Effector CD4-positive, alpha-beta T cell (primary cell): ENCODE data around the gene CACNA1B.
"Not testable (repeated sequence)": the region's sequence is repeated elsewhere in the genome, so short reads cannot be mapped to it uniquely, and the experiment has no call there.

Experiments used
- DNase-seq: peaks from one replicate; pipeline ENCODE4 v3.0.0-alpha.2; 2020

Gene CACNA1B

GRCh38 chr9:138119202-138120027 lies 241.8 kb downstream of the CACNA1B start:
- no peak for DNase-seq

GRCh38 chr9:138120072-138120471 lies 242.5 kb downstream of the CACNA1B start:
- no peak for DNase-seq

- DNase-seq: no peak
Observed at GRCh38 chr9:138120511-138121437, 243.2 kb downstream of the CACNA1B start.

GRCh38 chr9:138121438-138122050 lies 244.0 kb downstream of the CACNA1B start:
- no peak for DNase-seq

GRCh38 chr9:138122201-138122600 lies 244.6 kb downstream of the CACNA1B start:
- DNase-seq: no peak

GRCh38 chr9:138122676-138123075 lies 245.1 kb downstream of the CACNA1B start:
- no peak for DNase-seq

GRCh38 chr9:138123086-138123485 lies 245.5 kb downstream of the CACNA1B start:
- no peak for DNase-seq

GRCh38 chr9:138126090-138126857 lies 248.7 kb downstream of the CACNA1B start:
- DNase-seq: not testable (repeated sequence)

- not testable (repeated sequence) for DNase-seq
Observed at GRCh38 chr9:138126858-138127584, 249.4 kb downstream of the CACNA1B start.

- not testable (repeated sequence) for DNase-seq
Observed at GRCh38 chr9:138128027-138128426, 250.4 kb downstream of the CACNA1B start.

GRCh38 chr9:138129318-138129717 lies 251.7 kb downstream of the CACNA1B start:
- not testable (repeated sequence) for DNase-seq

GRCh38 chr9:138132946-138133705 lies 255.5 kb downstream of the CACNA1B start:
- not testable (repeated sequence) for DNase-seq

- not testable (repeated sequence) for DNase-seq
Observed at GRCh38 chr9:138134581-138134980, 257.0 kb downstream of the CACNA1B start.

- DNase-seq: not testable (repeated sequence)
Observed at GRCh38 chr9:138139096-138139495, 261.5 kb downstream of the CACNA1B start.

GRCh38 chr9:138140980-138141379 lies 263.4 kb downstream of the CACNA1B start:
- not testable (repeated sequence) for DNase-seq

- not testable (repeated sequence) for DNase-seq
Observed at GRCh38 chr9:138142528-138143244, 265.1 kb downstream of the CACNA1B start.

- DNase-seq: not testable (repeated sequence)
Observed at GRCh38 chr9:138143491-138143890, 265.9 kb downstream of the CACNA1B start.

GRCh38 chr9:138147556-138147955 lies 270.0 kb downstream of the CACNA1B start:
- not testable (repeated sequence) for DNase-seq

- not testable (repeated sequence) for DNase-seq
Observed at GRCh38 chr9:138149672-138150656, 272.4 kb downstream of the CACNA1B start.
